H9 (cell line): ENCODE results near the gene ETHE1. TPM values are rescaled to one million over a fixed set of nuclear protein-coding genes. Genes with fewer than 3 reads are reported as not detected.

ENCODE experiments used
- DNase-seq: peaks from one replicate; pipeline ENCODE4 v3.0.0-alpha.2; 2017
- H2AFZ ChIP-seq: one replicate; pipeline ENCODE4 v1.6.1; 2013; ENCODE audit warnings: mild to moderate bottlenecking, low read length, control low read depth, moderate library complexity
- H2AK5ac ChIP-seq: 2 replicates; pipeline ENCODE4 v1.6.1; 2013; ENCODE audit warnings: low read length, control low read depth, mixed read lengths; ENCODE audit not compliant: insufficient read length
- H2BK120ac ChIP-seq: one replicate; pipeline ENCODE4 v1.6.1; 2013; ENCODE audit warnings: low read depth, mild to moderate bottlenecking, low read length, control low read depth, inconsistent platforms; ENCODE audit not compliant: poor library complexity, severe bottlenecking
- H2BK12ac ChIP-seq: 2 replicates; pipeline ENCODE4 v1.6.1; 2013; ENCODE audit warnings: low read length, control low read depth, mixed read lengths, low read depth; ENCODE audit not compliant: insufficient read length
- H2BK15ac ChIP-seq: 2 replicates; pipeline ENCODE4 v1.6.1; 2013; ENCODE audit warnings: low read depth, low read length, control low read depth
- H2BK20ac ChIP-seq: one replicate; pipeline ENCODE4 v1.6.1; 2013; ENCODE audit warnings: low read depth, mild to moderate bottlenecking, low read length, control low read depth, inconsistent platforms; ENCODE audit not compliant: poor library complexity, severe bottlenecking
- H2BK5ac ChIP-seq: 2 replicates; pipeline ENCODE4 v1.6.1; 2013; ENCODE audit warnings: low read length, control low read depth, mixed read lengths; ENCODE audit not compliant: insufficient read length
- H3K14ac ChIP-seq: 2 replicates; pipeline ENCODE4 v1.6.1; 2013; ENCODE audit warnings: low read length, control low read depth; ENCODE audit not compliant: insufficient read depth
- H3K18ac ChIP-seq: 2 replicates; pipeline ENCODE4 v1.6.1; 2013; ENCODE audit warnings: low read depth, mild to moderate bottlenecking, mixed read lengths, low read length, control low read depth; ENCODE audit not compliant: insufficient read length
- H3K23ac ChIP-seq: 2 replicates; pipeline ENCODE4 v1.6.1; 2013; ENCODE audit warnings: low read length, control low read depth, mixed read lengths, low read depth; ENCODE audit not compliant: insufficient read length
- H3K23me2 ChIP-seq: 2 replicates; pipeline ENCODE4 v1.6.1; 2013; ENCODE audit warnings: low read depth, mild to moderate bottlenecking, mixed read lengths, low read length, control low read depth; ENCODE audit not compliant: insufficient read length, poor library complexity, severe bottlenecking
- H3K27ac ChIP-seq: 2 replicates; pipeline ENCODE4 v1.5.1; 2013; ENCODE audit warnings: low read length, control low read depth, mixed read lengths, low read depth; ENCODE audit not compliant: insufficient read length
- H3K27me3 ChIP-seq: 2 replicates; pipeline ENCODE4 v1.6.1; 2013; ENCODE audit warnings: low read length, control low read depth, inconsistent platforms; ENCODE audit not compliant: insufficient read depth
- H3K4ac ChIP-seq: 2 replicates; pipeline ENCODE4 v1.6.1; 2013; ENCODE audit warnings: low read depth, mild to moderate bottlenecking, control low read depth, inconsistent platforms, low read length, moderate library complexity
- H3K4me1 ChIP-seq: 2 replicates; pipeline ENCODE4 v1.6.1; 2013; ENCODE audit warnings: low read length, control low read depth, inconsistent platforms; ENCODE audit not compliant: insufficient read depth
- H3K4me2 ChIP-seq: 2 replicates; pipeline ENCODE4 v1.6.1; 2013; ENCODE audit warnings: low read length, control low read depth, mixed read lengths; ENCODE audit not compliant: insufficient read length, insufficient read depth
- H3K56ac ChIP-seq: 2 replicates; pipeline ENCODE4 v1.6.1; 2013; ENCODE audit warnings: low read depth, mild to moderate bottlenecking, mixed read lengths, low read length, control low read depth; ENCODE audit not compliant: insufficient read length
- H3K79me1 ChIP-seq: 2 replicates; pipeline ENCODE4 v1.6.1; 2013; ENCODE audit warnings: low read depth, mild to moderate bottlenecking, moderate library complexity, low read length, control low read depth, inconsistent platforms; ENCODE audit not compliant: insufficient read depth, poor library complexity, severe bottlenecking
- H3K79me2 ChIP-seq: 2 replicates; pipeline ENCODE4 v1.6.1; 2013; ENCODE audit warnings: low read length, control low read depth, inconsistent platforms; ENCODE audit not compliant: insufficient read depth
- H3K9ac ChIP-seq: 2 replicates; pipeline ENCODE4 v1.6.1; 2013; ENCODE audit warnings: low read length, control low read depth, mixed read lengths; ENCODE audit not compliant: insufficient read length; ENCODE audit errors: extremely low read depth
- H3K9me3 ChIP-seq: one replicate; pipeline ENCODE4 v1.6.1; 2013; ENCODE audit warnings: low read depth, low read length, inconsistent platforms; ENCODE audit not compliant: control insufficient read depth
- H3T11ph ChIP-seq: one replicate; pipeline ENCODE4 v1.6.1; 2013; ENCODE audit warnings: mild to moderate bottlenecking, low read length, control low read depth, inconsistent platforms
- H4K20me1 ChIP-seq: one replicate; pipeline ENCODE4 v1.6.1; 2013; ENCODE audit not compliant: control insufficient read depth, insufficient read length, insufficient read depth
- H4K5ac ChIP-seq: 2 replicates; pipeline ENCODE4 v1.6.1; 2013; ENCODE audit warnings: low read depth, mild to moderate bottlenecking, mixed read lengths, low read length, control low read depth; ENCODE audit not compliant: insufficient read length
- H4K8ac ChIP-seq: replicated peaks from 2 replicates; pipeline ENCODE4 v1.6.1; 2013; ENCODE audit warnings: low read length, control low read depth, mixed read lengths, low read depth; ENCODE audit not compliant: insufficient read length
- H4K91ac ChIP-seq: 2 replicates; pipeline ENCODE4 v1.6.1; 2013; ENCODE audit warnings: low read depth, mild to moderate bottlenecking, moderate library complexity, mixed read lengths, low read length, control low read depth; ENCODE audit not compliant: insufficient read length
- H3K27ac Mint-ChIP-seq, 3 experiments: 2 replicates in 2 of 3; 3 replicates in 1 of 3; pipeline ENCODE4 v1.8.0; 2020 to 2021; ENCODE audit warnings: mixed read lengths in 3 of 3, mild to moderate bottlenecking in 1 of 3, moderate library complexity in 1 of 3
- H3K27me3 Mint-ChIP-seq: 2 replicates; pipeline ENCODE4 v1.8.0; 2021; ENCODE audit warnings: low read depth, mild to moderate bottlenecking, moderate library complexity, mixed read lengths
- H3K36me3 Mint-ChIP-seq, 3 experiments: 2 replicates in 2 of 3; 3 replicates in 1 of 3; pipeline ENCODE4 v1.8.0; 2020 to 2021; ENCODE audit warnings: low read depth in 3 of 3, mixed read lengths in 3 of 3; ENCODE audit not compliant: insufficient read depth in 1 of 3
- H3K4me1 Mint-ChIP-seq, 2 experiments: 2 replicates each; pipeline ENCODE4 v1.8.0; 2020; ENCODE audit warnings: mixed read lengths in 2 of 2
- H3K4me3 Mint-ChIP-seq, 2 experiments: 2 replicates in 1 of 2; 3 replicates in 1 of 2; pipeline ENCODE4 v1.8.0; 2020 to 2021; ENCODE audit warnings: mild to moderate bottlenecking in 2 of 2, mixed read lengths in 2 of 2, moderate library complexity in 1 of 2
- H3K9me3 Mint-ChIP-seq, 2 experiments: 2 replicates in 1 of 2; 3 replicates in 1 of 2; pipeline ENCODE4 v1.8.0; 2020; ENCODE audit warnings: mild to moderate bottlenecking in 2 of 2, mixed read lengths in 2 of 2, moderate library complexity in 1 of 2
- WGBS: extraction: QIAGEN DNeasy Blood & Tissue Kit; methylation state at CpG from one replicate; pipeline ENCODE4 v1.1.7; 2013; ENCODE audit warnings: missing lambda C conversion rate, low lambda C conversion rate, mixed read lengths; ENCODE audit not compliant: insufficient read length; ENCODE audit errors: extremely low coverage; 5-methylcytosine and 5-hydroxymethylcytosine counted together
- total RNA-seq: library from RNA; stranded (reverse); gene quantifications from 2 replicates; pipeline ENCODE4 v1.2.1, GENCODE V29; 2021
- TF ChIP-seq, protein P1 (sequence below): fragments of 200-600 bp; sonication (generic); conservative IDR thresholded peaks from 3 replicates; pipeline ENCODE4 v1.8.0; 2021; ENCODE audit warnings: antibody characterized with exemption, mild to moderate bottlenecking

The ETHE1 gene
- total RNA-seq, 1 experiment from 2014 or later, result 18.8 TPM

GRCh38 chr19:43457809-43458208 lies 69.2 kb downstream of the ETHE1 start:
- DNase-seq, result no peak
- Histone ChIP-seq H3K18ac (no peak overlapping the region), H3K4ac (no peak overlapping the region), H2BK15ac (no peak overlapping the region), H3K27ac (no peak overlapping the region), H4K8ac (no peak overlapping the region), H2AFZ (no peak overlapping the region), H4K5ac (no peak overlapping the region), H2AK5ac (no peak overlapping the region), H4K91ac (no peak overlapping the region), H3K23me2 (peaks cover 2% of the 10 kb centered on the region), H3K27me3 (no peaks in the 10 kb centered on the region; the same call in 1 of the 2 replicates), H3K79me1 (no peaks in the 10 kb centered on the region), H3K9ac (no peak overlapping the region), H3K23ac (no peak overlapping the region), H2BK5ac (no peak overlapping the region), H2BK120ac (no peak overlapping the region), H2BK12ac (no peak overlapping the region), H3K56ac (no peak overlapping the region), H3K4me1 (no peaks in the 10 kb centered on the region; the same call in 1 of the 2 replicates), H3K9me3 (no peaks in the 10 kb centered on the region), H2BK20ac (no peak overlapping the region), H3T11ph (no peak overlapping the region), H3K4me2 (no peak overlapping the region), H4K20me1 (no peaks in the 10 kb centered on the region), H3K79me2 (no peaks in the 10 kb centered on the region), H3K14ac (no peak overlapping the region)
- TF ChIP-seq, protein P1, sequence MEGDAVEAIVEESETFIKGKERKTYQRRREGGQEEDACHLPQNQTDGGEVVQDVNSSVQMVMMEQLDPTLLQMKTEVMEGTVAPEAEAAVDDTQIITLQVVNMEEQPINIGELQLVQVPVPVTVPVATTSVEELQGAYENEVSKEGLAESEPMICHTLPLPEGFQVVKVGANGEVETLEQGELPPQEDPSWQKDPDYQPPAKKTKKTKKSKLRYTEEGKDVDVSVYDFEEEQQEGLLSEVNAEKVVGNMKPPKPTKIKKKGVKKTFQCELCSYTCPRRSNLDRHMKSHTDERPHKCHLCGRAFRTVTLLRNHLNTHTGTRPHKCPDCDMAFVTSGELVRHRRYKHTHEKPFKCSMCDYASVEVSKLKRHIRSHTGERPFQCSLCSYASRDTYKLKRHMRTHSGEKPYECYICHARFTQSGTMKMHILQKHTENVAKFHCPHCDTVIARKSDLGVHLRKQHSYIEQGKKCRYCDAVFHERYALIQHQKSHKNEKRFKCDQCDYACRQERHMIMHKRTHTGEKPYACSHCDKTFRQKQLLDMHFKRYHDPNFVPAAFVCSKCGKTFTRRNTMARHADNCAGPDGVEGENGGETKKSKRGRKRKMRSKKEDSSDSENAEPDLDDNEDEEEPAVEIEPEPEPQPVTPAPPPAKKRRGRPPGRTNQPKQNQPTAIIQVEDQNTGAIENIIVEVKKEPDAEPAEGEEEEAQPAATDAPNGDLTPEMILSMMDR, result no peak
- Mint-ChIP-seq H3K36me3 (no peaks in the 10 kb centered on the region; a peak in 3 of 7 replicates), H3K4me1 (peaks cover 7 to 10% of the 10 kb centered on the region in 2 experiments; a peak in 3 of 4 replicates), H3K27me3 (peaks cover 28% of the 10 kb centered on the region), H3K4me3 (no peak overlapping the region), H3K9me3 (peaks cover under 1 to 1% of the 10 kb centered on the region in 2 experiments; a peak in 4 of 5 replicates), H3K27ac (no peak overlapping the region)
- WGBS, result no CpG with 5 or more reads among the region's 4 CpGs

Other genes starting within 250 kb of the ETHE1 start
- gene CD177, start 173.5 kb downstream of the ETHE1 start, total RNA-seq, result 0.09 TPM in 1 of 2 replicates, not detected in the other
- not detected in 2 replicates for gene TEX101, start 112.3 kb downstream of the ETHE1 start, total RNA-seq
- 1.8 TPM in 2 replicates for gene LYPD3, start 61.6 kb downstream of the ETHE1 start, total RNA-seq
- 6.7 and 8.5 TPM in 2 replicates for gene PHLDB3, start 22.5 kb downstream of the ETHE1 start, total RNA-seq
- not detected in 2 replicates for gene ZNF575, start 6.0 kb upstream of the ETHE1 start, total RNA-seq
- gene XRCC1, start 48.3 kb upstream of the ETHE1 start, total RNA-seq, result 38.0 and 42.8 TPM in 2 replicates
- gene PINLYP, start 48.6 kb upstream of the ETHE1 start, total RNA-seq, result 11.4 and 11.9 TPM in 2 replicates
- gene IRGQ, start 68.9 kb upstream of the ETHE1 start, total RNA-seq, result 24.1 and 25.4 TPM in 2 replicates
- 16.3 and 19.7 TPM in 2 replicates for gene ZNF576, start 69.4 kb upstream of the ETHE1 start, total RNA-seq
- 0.44 and 0.70 TPM in 2 replicates for gene SRRM5, start 84.9 kb upstream of the ETHE1 start, total RNA-seq
- 30.3 and 31.3 TPM in 2 replicates for gene ZNF428, start 92.4 kb upstream of the ETHE1 start, total RNA-seq
- gene CADM4, start 112.6 kb upstream of the ETHE1 start, total RNA-seq, result 10.2 and 12.5 TPM in 2 replicates
- gene PLAUR, start 143.0 kb upstream of the ETHE1 start, total RNA-seq, result 13.7 and 15.7 TPM in 2 replicates
- not detected in 2 replicates for gene IRGC, start 188.9 kb upstream of the ETHE1 start, total RNA-seq
- gene SMG9, start 227.8 kb upstream of the ETHE1 start, total RNA-seq, result 47.9 and 52.2 TPM in 2 replicates